A673 (cell line): Measurements from ENCODE around the gene BRCA1. TPM values are rescaled to one million over a fixed set of nuclear protein-coding genes. Genes with fewer than 3 reads are reported as not detected.
"Not testable (repeated sequence)": the region's sequence is repeated elsewhere in the genome, so short reads cannot be mapped to it uniquely, and the experiment has no call there.

Experiments
- BruUV-seq: library from RNA; stranded (reverse); fragments of 400-500 nt; replicated peaks from 2 replicates; lab custom pipeline; 2021; lab: Mats Ljungman, UMichigan
- CTCF ChIA-PET: fragments of 300-600 bp; sonication (Branson Sonifier 250); formaldehyde crosslinking; loops from one replicate; lab custom pipeline; 2022; ENCODE audit warnings: antibody characterized with exemption; lab: Charles Lee
- POLR2A ChIA-PET: fragments of 300-600 bp; sonication (Branson Sonifier 250); formaldehyde crosslinking; loops from one replicate; lab custom pipeline; 2022; ENCODE audit warnings: antibody characterized with exemption; ENCODE audit not compliant: low non-redundant PET; lab: Charles Lee
- DNase-seq: peaks from one replicate; pipeline ENCODE4 v3.0.0-alpha.2; 2015; ENCODE audit warnings: low spot score
- H3K27ac ChIP-seq: fragments of 200-600 bp; sonication (generic); 2 replicates; pipeline ENCODE4 v1.5.1; 2016; ENCODE audit warnings: mixed run types, low read depth, mild to moderate bottlenecking, mixed read lengths, antibody characterized with exemption, low read length; ENCODE audit not compliant: poor library complexity, severe bottlenecking
- H3K27me3 ChIP-seq: fragments of 200-600 bp; sonication (generic); replicated peaks from 2 replicates; pipeline ENCODE4 v1.6.1; 2017; ENCODE audit warnings: mixed run types, low read depth, mild to moderate bottlenecking, mixed read lengths, antibody characterized with exemption, low read length; ENCODE audit not compliant: insufficient read depth, poor library complexity
- H3K36me3 ChIP-seq: fragments of 200-600 bp; sonication (generic); 2 replicates; pipeline ENCODE4 v1.6.1; 2016; ENCODE audit warnings: mixed run types, mild to moderate bottlenecking, mixed read lengths, antibody characterized with exemption, low read length; ENCODE audit not compliant: insufficient read depth, poor library complexity, severe bottlenecking
- H3K4me1 ChIP-seq: fragments of 200-600 bp; sonication (generic); 2 replicates; pipeline ENCODE4 v1.6.1; 2017; ENCODE audit warnings: mixed run types, mild to moderate bottlenecking, mixed read lengths, antibody characterized with exemption, low read length; ENCODE audit not compliant: insufficient read depth, poor library complexity, severe bottlenecking
- H3K4me3 ChIP-seq: fragments of 200-600 bp; sonication (generic); 2 replicates; pipeline ENCODE4 v1.5.1; 2016; ENCODE audit warnings: low read depth, mixed run types, mild to moderate bottlenecking, mixed read lengths, low read length; ENCODE audit not compliant: poor library complexity, severe bottlenecking
- H3K9me3 ChIP-seq: fragments of 200-600 bp; sonication (generic); 2 replicates; pipeline ENCODE4 v1.6.1; 2016; ENCODE audit warnings: mixed run types, low read depth, mild to moderate bottlenecking, mixed read lengths, antibody characterized with exemption, low read length; ENCODE audit not compliant: poor library complexity, severe bottlenecking
- CTCF ChIP-seq: fragments of 300-800, 200-600 bp; sonication (generic); conservative IDR thresholded peaks from 2 replicates; pipeline ENCODE4 v1.5.1; 2017; ENCODE audit warnings: low read depth, mild to moderate bottlenecking, antibody characterized with exemption, low read length, moderate library complexity, mixed read lengths
- EZH2 ChIP-seq: fragments of 200-600 bp; sonication (generic); IDR thresholded peaks from 2 replicates; pipeline ENCODE4 v1.6.1; 2017; ENCODE audit warnings: borderline replicate concordance, low read depth, mild to moderate bottlenecking, mixed read lengths, antibody characterized with exemption, low read length; ENCODE audit not compliant: poor library complexity, severe bottlenecking
- intact Hi-C: fragments of 100-400 bp; cut with micrococcal nuclease; formaldehyde crosslinking; loops from one replicate; pipeline ENCODE4 v1.10.0; 2022; ENCODE audit not compliant: unreplicated experiment
- total RNA-seq: library from RNA; stranded (reverse); gene quantifications from 2 replicates; pipeline ENCODE4 v1.2.3, GENCODE V29; 2021

Gene BRCA1
- total RNA-seq, 1 experiment from 2014 or later, result 24.2 TPM

- no peak for DNase-seq
- BruUV-seq, result no TSS peak
- no peaks in the 10 kb centered on the region for H3K9me3 ChIP-seq
- no peak overlapping the region for H3K27ac ChIP-seq
- intact Hi-C loops, result no loop called here
- ChIA-PET CTCF (no interaction called here), POLR2A (no interaction called here)
- H3K27me3 ChIP-seq, result no peaks in the 10 kb centered on the region
- no peaks in the 10 kb centered on the region for H3K4me1 ChIP-seq
- TF ChIP-seq CTCF, result no peak
- no peak for TF ChIP-seq EZH2
- no peak overlapping the region for H3K4me3 ChIP-seq
- no peaks in the 10 kb centered on the region for H3K36me3 ChIP-seq
These were observed 18.0 kb upstream of the BRCA1 start for GRCh38 chr17:43143201-43143600.

- DNase-seq, result no peak
- H3K4me3 ChIP-seq, result no peak overlapping the region
- no TSS peak for BruUV-seq
- H3K27me3 ChIP-seq, result no peaks in the 10 kb centered on the region
- no peak overlapping the region for H3K27ac ChIP-seq
- POLR2A ChIA-PET, result no interaction called here
- intact Hi-C loops, result no loop called here
- H3K9me3 ChIP-seq, result no peaks in the 10 kb centered on the region
- CTCF ChIA-PET, result no interaction called here
- H3K36me3 ChIP-seq, result no peaks in the 10 kb centered on the region
- no peak for TF ChIP-seq CTCF
- no peak for TF ChIP-seq EZH2
- H3K4me1 ChIP-seq, result no peaks in the 10 kb centered on the region
These were observed 17.0 kb upstream of the BRCA1 start for GRCh38 chr17:43142153-43142552.

- no TSS peak for BruUV-seq
- no peak overlapping the region for H3K4me3 ChIP-seq
- H3K27me3 ChIP-seq, result no peaks in the 10 kb centered on the region
- H3K27ac ChIP-seq, result no peak overlapping the region
- POLR2A ChIA-PET, result no interaction called here
- H3K4me1 ChIP-seq, result no peaks in the 10 kb centered on the region
- TF ChIP-seq CTCF, result no peak
- TF ChIP-seq EZH2, result no peak
- intact Hi-C loops, result no loop called here
- no peak for DNase-seq
- H3K36me3 ChIP-seq, result no peaks in the 10 kb centered on the region
- no peaks in the 10 kb centered on the region for H3K9me3 ChIP-seq
- CTCF ChIA-PET, result no interaction called here
These were observed 15.5 kb upstream of the BRCA1 start for GRCh38 chr17:43140396-43141332.

GRCh38 chr17:43138531-43138930, 13.4 kb upstream of the BRCA1 start:
- H3K9me3 ChIP-seq, H3K4me1 ChIP-seq, H3K4me3 ChIP-seq, POLR2A ChIA-PET, BruUV-seq, H3K27ac ChIP-seq, DNase-seq, intact Hi-C loops, H3K27me3 ChIP-seq, H3K36me3 ChIP-seq, CTCF ChIA-PET: not testable (repeated sequence)

- H3K27me3 ChIP-seq, CTCF ChIA-PET, H3K36me3 ChIP-seq, DNase-seq, intact Hi-C loops, H3K4me1 ChIP-seq, POLR2A ChIA-PET, H3K27ac ChIP-seq, H3K4me3 ChIP-seq, BruUV-seq, H3K9me3 ChIP-seq: not testable (repeated sequence)
These were observed 11.4 kb upstream of the BRCA1 start for GRCh38 chr17:43136574-43136973.
